Liver (tissue), 9 donors: ENCODE measurements around the gene BRWD1. TPM values are rescaled to one million over a fixed set of nuclear protein-coding genes. Genes with fewer than 3 reads are reported as not detected.

ENCODE experiments used
- DNase-seq: peaks from one replicate; pipeline ENCODE4 v3.0.0-alpha.2; 2017; ENCODE audit warnings: low spot score
- H3K27ac ChIP-seq, 2 donors: one replicate each; pipeline ENCODE4 v1.7.0; 2013; ENCODE audit warnings: inconsistent platforms in 2 of 2, low read length in 2 of 2, control low read depth in 1 of 2, low read depth in 1 of 2, mild to moderate bottlenecking in 1 of 2
- H3K27me3 ChIP-seq, 4 donors: one replicate each; pipeline versions ENCODE4 v1.6.1 to v1.7.0; 2013; ENCODE audit warnings: low read length in 3 of 4, inconsistent platforms in 1 of 4, mild to moderate bottlenecking in 1 of 4, moderate library complexity in 1 of 4; ENCODE audit not compliant: control insufficient read depth in 4 of 4, insufficient read depth in 4 of 4
- H3K36me3 ChIP-seq, 4 donors: one replicate each; pipeline versions ENCODE4 v1.6.1 to v1.7.0; 2013; ENCODE audit warnings: low read length in 3 of 4, mild to moderate bottlenecking in 3 of 4, low read depth in 1 of 4, moderate library complexity in 1 of 4; ENCODE audit not compliant: control insufficient read depth in 4 of 4, insufficient read depth in 3 of 4
- H3K4me1 ChIP-seq, 4 donors: one replicate each; pipeline versions ENCODE4 v1.6.1 to v1.7.0; 2013; ENCODE audit warnings: low read length in 3 of 4, mild to moderate bottlenecking in 3 of 4, moderate library complexity in 1 of 4; ENCODE audit not compliant: control insufficient read depth in 4 of 4, insufficient read depth in 4 of 4
- H3K4me3 ChIP-seq, 3 donors: one replicate each; pipeline versions ENCODE4 v1.6.1 to v1.7.0; 2013; ENCODE audit warnings: low read length in 3 of 3, control low read depth in 1 of 3, low read depth in 1 of 3, mild to moderate bottlenecking in 1 of 3
- H3K9ac ChIP-seq, 2 donors: one replicate each; pipeline ENCODE4 v1.7.0; 2013; ENCODE audit warnings: low read length in 2 of 2, mild to moderate bottlenecking in 2 of 2, moderate library complexity in 2 of 2, control low read depth in 1 of 2, low read depth in 1 of 2
- H3K9me3 ChIP-seq, 4 donors: one replicate each; pipeline versions ENCODE4 v1.6.1 to v1.7.0; 2013; ENCODE audit warnings: low read length in 3 of 4; ENCODE audit not compliant: control insufficient read depth in 4 of 4
- ATF3 ChIP-seq: IDR thresholded peaks from 2 replicates; pipeline ENCODE4 v1.6.1; 2016; ENCODE audit warnings: antibody characterized with exemption
- CTCF ChIP-seq: fragments of 150-350 bp; IDR thresholded peaks from 2 replicates; pipeline ENCODE4 v1.5.1; 2017; ENCODE audit warnings: improper control_type of control experiment, low read depth, low read length; ENCODE audit not compliant: missing input control
- FOXA2 ChIP-seq: IDR thresholded peaks from 2 replicates; pipeline ENCODE4 v1.6.1; 2016; ENCODE audit warnings: antibody characterized with exemption
- GABPA ChIP-seq, 2 donors: IDR thresholded peaks in 1 of 2; conservative IDR thresholded peaks in 1 of 2; 2 replicates each; pipeline ENCODE4 v1.6.1; 2016; ENCODE audit warnings: antibody characterized with exemption in 2 of 2, mild to moderate bottlenecking in 1 of 2, moderate library complexity in 1 of 2
- HNF4G ChIP-seq: IDR thresholded peaks from 2 replicates; pipeline ENCODE4 v1.6.1; 2016; ENCODE audit warnings: antibody characterized with exemption
- MAX ChIP-seq: IDR thresholded peaks from 2 replicates; pipeline ENCODE4 v1.6.1; 2016; ENCODE audit warnings: antibody characterized with exemption
- NR2F2 ChIP-seq: IDR thresholded peaks from 2 replicates; pipeline ENCODE4 v1.6.1; 2016; ENCODE audit warnings: antibody characterized with exemption
- REST ChIP-seq: IDR thresholded peaks from 2 replicates; pipeline ENCODE4 v1.6.1; 2016; ENCODE audit warnings: antibody characterized with exemption, mild to moderate bottlenecking
- RXRA ChIP-seq, 2 donors: IDR thresholded peaks; 2 replicates each; pipeline ENCODE4 v1.6.1; 2017 to 2018; ENCODE audit warnings: antibody characterized with exemption in 2 of 2, mild to moderate bottlenecking in 1 of 2
- TAF1 ChIP-seq: conservative IDR thresholded peaks from 2 replicates; pipeline ENCODE4 v1.6.1; 2016; ENCODE audit warnings: antibody characterized with exemption, mild to moderate bottlenecking
- ZBTB33 ChIP-seq: IDR thresholded peaks from 2 replicates; pipeline ENCODE4 v1.6.1; 2016; ENCODE audit warnings: antibody characterized with exemption
- WGBS: extraction: QIAGEN DNeasy Blood & Tissue Kit; methylation state at CpG from one replicate; pipeline ENCODE4 v1.1.7; 2013; 5-methylcytosine and 5-hydroxymethylcytosine counted together
- polyA plus RNA-seq, 2 donors: library from polyadenylated mRNA; stranded (reverse) in 1 of 2; unstranded in 1 of 2; fragments of 200-250 nt in 1 of 2; fragments of >200 nt in 1 of 2; fragmentation: Nextera tagmentation in 1 of 2; extraction: Ambion mirVana in 1 of 2; gene quantifications; one replicate each; pipeline versions ENCODE4 v1.2.1 to v1.2.3, GENCODE V29; 2013 to 2015
- total RNA-seq, 2 donors: library from RNA; depleted of rRNA; stranded (reverse); fragments of >200 nt; gene quantifications; one replicate each; pipeline ENCODE4 v1.2.3, GENCODE V29; 2014
- donor health status: healthy.
- donor health status: healthy.
- donor health status: healthy.
- donor health status: healthy.
- donor health status: healthy.

BRWD1 gene
- total and polyA plus RNA-seq, 4 donors: 5.2 to 56.6 (median 20.9) TPM

GRCh38 chr21:39321424-39321823 lies 8.0 kb upstream of the BRWD1 start (continued):
- TF ChIP-seq ATF3 (no peak), MAX (no peak), HNF4G (no peak)

GRCh38 chr21:39319814-39320332 lies 6.4 kb upstream of the BRWD1 start:
- Histone ChIP-seq H3K9ac (no peak overlapping the region), H3K36me3 (no peaks in the 10 kb centered on the region), H3K27ac (no peak overlapping the region), H3K27me3 (no peaks in the 10 kb centered on the region), H3K4me1 (peaks cover 0 to 9% (median 2%) of the 10 kb centered on the region in 4 donors), H3K9me3 (no peaks in the 10 kb centered on the region), H3K4me3 (no peak overlapping the region)
- no peak for DNase-seq
- WGBS: 95% methylated on average over 3 of the region's 3 CpGs
- TF ChIP-seq NR2F2 (no peak), TAF1 (no peak), RXRA (IDR thresholded peaks at IDR 0.05) (no peak), FOXA2 (no peak), ZBTB33 (no peak), CTCF (no peak), MAX (no peak), HNF4G (no peak), GABPA (IDR thresholded peaks at IDR 0.05 in 1 of 2, conservative IDR thresholded peaks at IDR 0.05 in 1 of 2) (no peak), REST (no peak), ATF3 (no peak)
